ENCODE measurements around the gene BBS9.

- TF ChIP-seq CTCF (IDR thresholded peaks at IDR 0.05) (no peak), POLR2A (IDR thresholded peaks at IDR 0.05) (no peak)
These were observed 82.8 kb downstream of the BBS9 start for GRCh38 chr7:33212144-33212543.

Measured in testis (tissue), 2 donors.